Neutrophil (primary cell): ENCODE results near the gene PRDM16.

Experiments used
- H3K27ac ChIP-seq: fragments of 200-600 bp; sonication (generic); 2 replicates; pipeline ENCODE4 v1.5.1; 2016; ENCODE audit warnings: mild to moderate bottlenecking, moderate library complexity
- H3K27me3 ChIP-seq: fragments of 200-600 bp; sonication (generic); 2 replicates; pipeline ENCODE4 v1.6.0; 2016; ENCODE audit warnings: mild to moderate bottlenecking
- H3K36me3 ChIP-seq: fragments of 200-600 bp; sonication (generic); 2 replicates; pipeline ENCODE4 v1.5.1; 2017
- H3K4me1 ChIP-seq, 2 experiments: fragments of 200-600 bp in 1 of 2; sonication (generic) in 1 of 2; 1 replicate in 1 of 2; 2 replicates in 1 of 2; pipeline versions ENCODE4 v1.5.1 to v1.6.1; 2013 to 2016; ENCODE audit warnings: low read depth in 1 of 2, low read length in 1 of 2, mild to moderate bottlenecking in 1 of 2, moderate library complexity in 1 of 2; ENCODE audit not compliant: control insufficient read depth in 1 of 2, insufficient read depth in 1 of 2
- H3K4me3 ChIP-seq, 2 experiments: fragments of 200-600 bp in 1 of 2; sonication (generic) in 1 of 2; 1 replicate in 1 of 2; 2 replicates in 1 of 2; pipeline ENCODE4 v1.5.1; 2013 to 2016; ENCODE audit warnings: low read depth in 1 of 2, low read length in 1 of 2, mild to moderate bottlenecking in 1 of 2, moderate library complexity in 1 of 2
- H3K9me3 ChIP-seq: fragments of 200-600 bp; sonication (generic); 2 replicates; pipeline ENCODE4 v1.5.1; 2016
- CTCF ChIP-seq: fragments of 200-600 bp; sonication (generic); IDR thresholded peaks from 2 replicates; pipeline ENCODE4 v1.5.1; 2016; ENCODE audit warnings: antibody characterized with exemption

The PRDM16 gene

GRCh38 chr1:3298197-3298596 lies 229.2 kb downstream of the PRDM16 start:
- no peaks in the 10 kb centered on the region for H3K27me3 ChIP-seq
- no peak for TF ChIP-seq CTCF
- H3K4me3 ChIP-seq, result no peak overlapping the region
- H3K9me3 ChIP-seq, result no peaks in the 10 kb centered on the region
- H3K4me1 ChIP-seq, result no peaks in the 10 kb centered on the region
- H3K27ac ChIP-seq, result no peak overlapping the region
- H3K36me3 ChIP-seq, result no peaks in the 10 kb centered on the region

- Histone ChIP-seq H3K27ac (no peak overlapping the region), H3K36me3 (no peaks in the 10 kb centered on the region), H3K4me1 (no peaks in the 10 kb centered on the region), H3K4me3 (no peak overlapping the region), H3K27me3 (no peaks in the 10 kb centered on the region), H3K9me3 (no peaks in the 10 kb centered on the region)
- no peak for TF ChIP-seq CTCF
Measured at GRCh38 chr1:3304246-3304645, 235.2 kb downstream of the PRDM16 start.

GRCh38 chr1:3304692-3305091 lies 235.7 kb downstream of the PRDM16 start:
- no peak overlapping the region for H3K4me3 ChIP-seq
- H3K27me3 ChIP-seq, result no peaks in the 10 kb centered on the region
- no peak for TF ChIP-seq CTCF

GRCh38 chr1:3305156-3305555 lies 236.2 kb downstream of the PRDM16 start:
- Histone ChIP-seq H3K9me3 (no peaks in the 10 kb centered on the region), H3K27me3 (no peaks in the 10 kb centered on the region), H3K4me1 (no peaks in the 10 kb centered on the region), H3K4me3 (no peak overlapping the region), H3K36me3 (no peaks in the 10 kb centered on the region), H3K27ac (no peak overlapping the region)
- TF ChIP-seq CTCF, result no peak

More at GRCh38 chr1:3304692-3305091, 235.7 kb downstream of the PRDM16 start:
- H3K27ac ChIP-seq, result no peak overlapping the region
- no peaks in the 10 kb centered on the region for H3K9me3 ChIP-seq
- H3K36me3 ChIP-seq, result no peaks in the 10 kb centered on the region
- H3K4me1 ChIP-seq, result no peaks in the 10 kb centered on the region

GRCh38 chr1:3306583-3307291 lies 237.7 kb downstream of the PRDM16 start:
- Histone ChIP-seq H3K27ac (no peak overlapping the region), H3K4me1 (no peaks in the 10 kb centered on the region), H3K36me3 (no peaks in the 10 kb centered on the region), H3K27me3 (peaks cover 4% of the 10 kb centered on the region), H3K9me3 (no peaks in the 10 kb centered on the region), H3K4me3 (no peak overlapping the region)
- no peak for TF ChIP-seq CTCF
